KOPT-K1 (cell line): ENCODE data around the gene COL24A1.
"Not testable (repeated sequence)": the region's sequence is repeated elsewhere in the genome, so short reads cannot be mapped to it uniquely, and the experiment has no call there.

Experiments
- H3K27ac ChIP-seq: fragments of 200-600 bp; sonication (generic); 2 replicates; pipeline ENCODE4 v1.5.1; 2016; ENCODE audit warnings: antibody characterized with exemption, mild to moderate bottlenecking, low read depth, low read length; ENCODE audit not compliant: poor library complexity, severe bottlenecking
- H3K36me3 ChIP-seq: fragments of 200-600 bp; sonication (generic); 2 replicates; pipeline ENCODE4 v1.5.1; 2017; ENCODE audit warnings: antibody characterized with exemption, mild to moderate bottlenecking, low read length, moderate library complexity; ENCODE audit not compliant: insufficient read depth
- H3K9me3 ChIP-seq: fragments of 200-600 bp; sonication (generic); 2 replicates; pipeline ENCODE4 v1.5.1; 2017; ENCODE audit warnings: antibody characterized with exemption, low read length, mild to moderate bottlenecking; ENCODE audit not compliant: insufficient read depth, poor library complexity, severe bottlenecking

Gene COL24A1

DNA sequence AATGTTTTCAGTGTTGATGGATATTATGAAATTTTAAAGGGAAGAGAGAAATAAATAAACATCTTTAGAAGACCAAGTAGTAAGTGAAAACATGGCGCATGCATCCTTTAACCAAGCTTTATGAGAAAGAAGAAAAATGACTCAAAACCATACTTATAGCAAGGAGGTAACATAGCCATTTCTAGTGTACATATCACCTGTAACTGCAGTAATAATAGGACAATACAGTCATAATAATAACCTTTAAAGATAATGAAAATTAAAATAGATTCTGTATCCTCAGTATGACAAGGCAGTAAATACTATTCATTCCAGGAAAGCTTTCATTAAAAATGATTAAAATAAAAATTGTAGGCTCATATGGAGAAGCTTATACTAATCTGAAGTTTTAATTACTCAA lies 141.2 kb downstream of the COL24A1 start:
- H3K36me3 ChIP-seq = no peaks in the 10 kb centered on the region
- H3K9me3 ChIP-seq = no peaks in the 10 kb centered on the region
- H3K27ac ChIP-seq = no peak overlapping the region

DNA sequence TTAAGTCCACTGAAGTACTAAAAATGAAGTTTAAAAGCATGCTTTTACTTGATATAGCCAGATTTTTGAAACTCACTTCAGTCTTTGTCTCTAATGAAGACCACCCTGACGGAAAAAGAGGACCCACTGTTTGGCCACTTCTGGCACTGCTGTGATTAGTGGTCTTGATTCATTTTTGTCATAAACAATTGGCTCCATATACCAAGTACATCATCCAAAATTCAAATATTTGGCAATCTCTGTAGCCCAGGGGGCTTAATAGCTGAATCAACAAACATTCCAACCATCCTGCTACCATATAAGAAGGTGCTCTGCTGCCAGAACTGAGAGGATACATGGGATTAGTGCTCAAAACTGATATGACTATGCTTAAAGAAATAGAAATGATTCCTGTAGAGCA lies 156.0 kb downstream of the COL24A1 start:
- Histone ChIP-seq H3K9me3 (no peaks in the 10 kb centered on the region), H3K36me3 (no peaks in the 10 kb centered on the region), H3K27ac (no peak overlapping the region)

DNA sequence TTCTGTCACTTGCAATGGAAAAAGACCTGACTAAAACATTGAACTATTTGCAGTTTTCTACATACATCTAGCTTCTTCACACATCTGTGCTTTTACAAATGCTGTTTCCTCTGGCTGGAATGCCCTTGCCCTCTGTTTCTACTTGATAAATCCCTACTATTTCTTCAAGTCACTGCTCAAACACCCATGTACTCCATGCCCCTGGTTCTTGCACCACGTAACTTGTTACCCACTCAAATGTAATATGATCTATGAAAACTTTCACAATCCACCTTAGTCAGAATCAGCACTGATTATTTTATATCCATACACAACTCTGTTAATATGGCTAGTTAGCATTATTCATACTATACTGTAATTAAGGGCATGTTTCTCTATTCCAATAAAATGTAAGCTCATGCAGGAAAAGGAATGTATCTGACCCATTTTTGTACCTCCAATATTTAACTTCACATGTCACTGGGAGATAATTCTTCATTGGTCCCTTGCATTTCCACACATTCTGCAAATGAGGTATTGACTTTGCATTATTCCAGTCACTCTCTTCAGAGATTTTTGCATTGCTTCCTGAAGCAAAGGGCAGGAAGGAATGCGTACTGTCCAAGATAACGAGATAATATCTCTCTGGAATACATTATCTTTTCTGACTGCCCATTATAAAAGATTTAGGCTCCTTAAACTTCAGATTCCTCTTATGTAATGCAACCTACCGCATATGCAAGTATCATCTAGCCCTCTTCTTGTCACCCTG lies 158.3 kb downstream of the COL24A1 start:
- no peaks in the 10 kb centered on the region for H3K36me3 ChIP-seq
- H3K27ac ChIP-seq = no peak overlapping the region
- no peaks in the 10 kb centered on the region for H3K9me3 ChIP-seq

DNA sequence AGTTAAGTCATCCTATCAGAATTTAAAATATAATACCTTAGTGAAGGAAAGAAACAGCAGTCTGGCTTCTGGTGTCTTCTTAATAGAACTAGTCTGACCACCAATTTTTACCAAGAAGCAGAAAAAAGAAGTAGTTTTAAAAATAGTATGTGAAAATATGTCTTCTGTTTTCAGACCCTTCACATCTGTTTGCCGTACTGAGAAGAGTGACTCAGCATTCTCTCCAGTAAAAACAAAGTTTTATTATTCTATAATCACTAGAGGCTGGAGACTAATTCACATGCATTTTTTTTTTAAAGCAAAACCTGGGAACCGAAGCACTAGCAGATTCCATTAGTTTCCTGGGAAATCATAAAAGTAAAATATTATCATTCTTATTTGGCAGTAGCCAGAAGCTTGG lies 163.8 kb downstream of the COL24A1 start:
- no peaks in the 10 kb centered on the region for H3K36me3 ChIP-seq
- H3K27ac ChIP-seq = no peak overlapping the region
- H3K9me3 ChIP-seq = no peaks in the 10 kb centered on the region

DNA sequence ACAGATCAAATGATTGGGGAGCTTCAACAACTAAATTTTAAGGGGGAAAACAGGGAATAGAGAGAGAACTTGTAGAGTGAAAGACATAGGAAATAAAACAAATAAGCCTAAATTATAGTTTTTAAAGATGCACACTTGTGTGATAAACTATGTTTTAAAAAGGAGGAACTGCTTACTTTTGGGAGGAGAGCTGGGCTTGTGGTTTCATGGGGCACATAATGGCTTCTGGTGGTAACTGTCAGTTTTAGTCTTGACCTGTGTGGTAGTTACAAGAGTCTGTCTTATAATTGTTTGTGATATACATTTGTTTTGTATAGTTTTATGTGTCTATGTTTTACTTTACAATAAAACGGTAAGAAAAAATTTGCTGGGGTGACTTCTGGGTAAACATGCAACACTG lies 165.3 kb downstream of the COL24A1 start:
- H3K27ac ChIP-seq = no peak overlapping the region
- no peaks in the 10 kb centered on the region for H3K36me3 ChIP-seq
- no peaks in the 10 kb centered on the region for H3K9me3 ChIP-seq

DNA sequence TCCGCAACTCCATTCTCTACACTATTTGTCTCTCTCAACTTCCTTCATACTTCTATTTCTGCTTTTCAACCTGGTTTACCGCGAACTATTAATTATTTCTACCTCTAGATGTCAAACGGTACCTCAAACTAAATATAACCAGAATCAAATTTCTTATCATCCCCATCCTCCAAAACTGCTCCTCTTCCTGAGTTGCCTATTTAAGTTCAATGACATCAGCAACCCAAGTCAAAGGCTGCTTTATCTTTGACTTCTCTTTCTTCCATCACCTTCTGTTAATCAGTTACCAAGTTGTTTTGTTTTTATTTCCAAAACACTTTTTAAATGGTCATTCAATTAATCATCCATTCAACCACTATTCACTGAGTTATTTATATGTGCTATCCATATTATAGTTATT lies 171.9 kb downstream of the COL24A1 start:
- Histone ChIP-seq H3K9me3 (no peaks in the 10 kb centered on the region), H3K27ac (no peak overlapping the region), H3K36me3 (no peaks in the 10 kb centered on the region)

DNA sequence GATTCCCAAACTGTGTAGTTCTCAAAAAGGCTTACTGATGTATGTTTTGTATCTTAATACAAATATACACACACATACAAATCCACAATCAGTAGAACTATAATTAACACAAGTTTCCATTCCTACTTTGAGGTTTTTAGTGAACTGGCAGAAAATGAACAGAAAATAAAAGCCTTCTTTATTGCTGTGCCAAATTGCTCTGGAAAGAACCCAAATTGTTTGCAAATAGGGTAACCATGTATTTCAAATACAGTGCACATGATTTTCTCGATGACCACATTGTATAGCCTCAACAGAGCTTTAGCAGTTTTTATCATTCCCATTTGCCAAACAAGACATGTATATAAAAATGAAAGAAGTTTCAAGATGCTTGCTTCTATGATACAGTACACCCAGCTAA lies 173.3 kb downstream of the COL24A1 start:
- no peak overlapping the region for H3K27ac ChIP-seq
- no peaks in the 10 kb centered on the region for H3K9me3 ChIP-seq
- no peaks in the 10 kb centered on the region for H3K36me3 ChIP-seq

DNA sequence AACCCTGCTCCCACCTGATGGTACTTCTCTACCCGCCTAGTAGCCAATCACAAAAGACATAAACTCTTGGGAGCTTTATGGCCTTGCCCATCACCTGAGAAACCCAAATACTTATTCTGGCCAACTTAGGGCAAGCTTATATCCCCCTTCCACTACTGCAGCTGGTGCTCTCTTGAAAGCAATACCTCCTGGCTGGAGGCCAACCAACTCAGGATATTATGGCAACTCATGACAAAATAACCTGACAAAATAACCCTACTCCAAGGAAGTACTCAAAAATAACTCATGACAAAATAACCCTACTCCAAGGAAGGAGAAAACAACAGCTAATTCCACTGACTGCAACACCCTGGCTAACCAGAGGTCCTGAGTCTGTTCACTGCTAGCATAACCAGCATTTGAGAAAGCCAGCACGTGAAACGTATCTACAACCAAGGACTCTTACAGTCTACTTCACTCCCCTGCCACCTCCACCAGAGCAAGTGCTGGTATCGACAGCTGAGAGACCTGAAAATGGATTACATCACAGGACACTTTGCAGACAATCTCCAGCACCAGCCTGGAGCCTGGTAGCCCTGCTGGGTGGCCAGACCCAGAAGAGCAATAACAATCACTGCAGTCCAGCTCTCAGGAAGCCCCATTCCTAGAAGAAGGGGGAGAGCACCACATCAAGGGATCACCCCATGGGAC lies 179.9 kb downstream of the COL24A1 start:
- Histone ChIP-seq H3K9me3 (no peaks in the 10 kb centered on the region), H3K27ac (no peak overlapping the region), H3K36me3 (no peaks in the 10 kb centered on the region)

DNA sequence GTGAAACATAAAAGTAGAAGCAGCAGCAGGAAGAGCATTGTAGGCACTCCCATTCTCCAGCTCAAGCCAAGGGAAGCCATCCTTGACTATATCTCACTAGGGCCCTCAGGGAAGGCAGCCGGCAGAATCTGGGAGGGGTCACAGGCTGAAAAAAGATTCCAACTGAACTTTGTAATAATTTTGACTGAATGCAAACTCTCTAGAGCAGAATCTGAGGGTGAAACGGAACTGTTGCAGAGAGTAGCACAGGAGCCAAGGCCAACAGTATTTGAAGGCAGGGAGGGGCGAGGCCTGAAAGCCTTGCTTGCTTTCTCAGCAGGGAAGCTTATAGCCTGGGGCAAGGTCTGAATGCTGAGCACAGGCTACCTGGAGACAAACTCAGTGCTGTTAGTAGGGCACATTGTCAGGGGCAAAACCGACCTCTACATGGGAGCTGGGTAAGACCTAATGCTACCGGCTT lies 180.6 kb downstream of the COL24A1 start:
- Histone ChIP-seq H3K27ac (no peak overlapping the region), H3K9me3 (no peaks in the 10 kb centered on the region), H3K36me3 (no peaks in the 10 kb centered on the region)

DNA sequence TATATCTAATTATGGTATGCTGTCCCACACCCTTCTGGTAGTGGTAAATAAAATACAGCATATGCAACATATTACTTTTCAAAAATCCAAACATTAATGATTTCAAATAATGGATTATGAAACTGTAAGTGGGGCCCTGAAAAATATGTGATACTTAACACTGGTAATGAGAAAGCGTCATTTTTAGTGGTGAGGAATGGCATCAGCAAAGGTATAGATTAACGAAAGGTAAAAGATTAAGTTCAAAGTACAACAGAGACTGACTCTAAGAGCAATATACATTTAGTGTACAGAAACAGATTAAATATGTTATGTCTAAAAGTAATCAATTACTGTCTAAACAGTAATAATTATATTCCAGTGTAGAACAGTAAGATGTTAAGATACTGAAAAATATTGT lies 194.1 kb downstream of the COL24A1 start:
- no peak overlapping the region for H3K27ac ChIP-seq
- no peaks in the 10 kb centered on the region for H3K36me3 ChIP-seq
- no peaks in the 10 kb centered on the region for H3K9me3 ChIP-seq

DNA sequence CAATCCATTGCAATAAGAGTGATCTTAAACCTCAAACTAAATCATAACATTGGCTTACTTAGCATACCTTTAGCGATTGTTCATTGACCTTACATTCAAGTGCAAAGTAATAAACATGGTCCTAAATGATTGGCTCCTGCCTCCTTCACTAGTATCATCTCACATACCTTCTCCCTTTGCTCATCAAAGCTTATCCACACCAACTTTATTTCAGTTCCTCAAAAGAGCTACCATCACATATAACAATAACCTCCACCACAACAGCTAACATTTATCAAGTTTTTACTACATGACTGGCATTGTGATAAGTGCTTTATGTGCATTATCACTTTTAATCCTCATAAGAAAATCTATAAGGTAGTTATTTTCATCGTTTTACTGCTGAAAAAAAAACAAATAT lies 198.8 kb downstream of the COL24A1 start:
- H3K36me3 ChIP-seq = no peaks in the 10 kb centered on the region
- H3K9me3 ChIP-seq = no peaks in the 10 kb centered on the region
- H3K27ac ChIP-seq = no peak overlapping the region

DNA sequence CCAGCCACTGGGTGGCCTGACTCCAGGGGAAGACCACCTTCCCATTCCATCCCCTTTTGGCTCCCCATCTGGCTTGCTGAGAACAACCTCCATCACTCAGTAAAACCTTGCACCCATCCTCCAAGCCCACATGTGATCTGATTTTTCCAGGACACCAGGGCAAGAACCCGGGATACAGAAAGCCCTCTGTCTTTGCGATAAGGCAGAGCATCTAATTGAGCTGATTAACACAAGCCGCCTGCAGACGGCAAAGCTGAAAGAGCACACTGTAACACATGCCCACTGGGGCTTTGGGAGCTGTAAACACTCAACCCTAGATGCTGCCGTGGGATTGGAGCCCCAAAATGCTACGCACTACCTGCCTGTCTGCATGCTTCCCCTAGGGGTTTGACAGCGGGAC lies 201.4 kb downstream of the COL24A1 start:
- not testable (repeated sequence) for H3K27ac ChIP-seq, H3K36me3 ChIP-seq, H3K9me3 ChIP-seq

DNA sequence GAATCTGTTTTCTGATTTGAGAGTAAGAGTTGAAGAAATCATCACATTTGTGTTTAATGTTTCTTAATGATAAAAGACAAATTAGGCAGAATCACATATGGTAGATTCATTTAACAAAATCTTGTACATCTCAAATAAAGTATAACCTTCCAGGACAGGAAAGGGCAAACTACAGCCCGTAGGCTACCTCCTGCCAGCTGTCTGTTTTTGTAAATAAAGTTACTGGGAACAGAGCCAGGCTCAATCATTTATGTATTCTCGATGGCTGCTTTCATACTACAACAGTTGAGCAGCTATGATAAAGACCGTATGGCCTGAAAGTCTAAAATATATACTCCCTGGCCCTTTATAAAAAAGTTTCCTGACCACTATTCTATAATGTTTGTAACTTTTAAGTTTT lies 204.1 kb downstream of the COL24A1 start:
- Histone ChIP-seq H3K9me3 (no peaks in the 10 kb centered on the region), H3K27ac (no peak overlapping the region), H3K36me3 (no peaks in the 10 kb centered on the region)

DNA sequence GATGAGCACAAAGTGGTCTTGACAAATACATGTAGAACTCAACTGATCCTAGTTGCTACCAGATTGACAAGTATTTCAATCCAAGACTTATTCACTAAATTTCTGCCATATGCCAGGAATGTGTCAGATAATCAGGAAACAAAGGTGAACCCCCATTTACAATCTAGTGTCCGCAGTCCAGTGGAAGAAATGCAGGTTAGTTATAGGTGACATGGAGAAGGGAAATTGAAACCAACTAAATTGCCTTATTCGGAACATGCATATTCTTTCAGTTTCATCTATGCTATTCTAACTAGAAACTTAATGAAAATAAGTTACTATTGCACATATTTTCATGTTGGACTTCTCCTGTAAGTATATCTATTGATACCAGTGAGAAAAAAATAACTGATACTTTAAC lies 209.4 kb downstream of the COL24A1 start:
- H3K36me3 ChIP-seq = no peaks in the 10 kb centered on the region

DNA sequence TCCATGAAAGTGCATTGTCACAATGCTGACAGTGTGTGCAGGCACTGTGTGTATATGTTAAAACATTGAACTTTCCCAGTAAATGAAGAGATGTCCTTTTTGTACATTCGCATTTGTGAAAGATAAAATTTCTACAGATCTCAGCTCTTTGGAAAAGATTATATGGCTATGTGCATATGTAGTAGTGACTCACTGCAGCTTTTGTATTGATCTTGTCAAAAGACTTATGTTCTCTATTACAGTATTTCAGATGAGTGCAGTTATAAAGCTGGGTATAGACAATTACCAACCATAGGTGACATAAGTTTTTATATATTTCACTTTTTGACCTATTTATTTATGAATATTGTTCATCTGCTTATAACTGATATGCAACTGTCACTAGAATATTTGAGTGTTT lies 212.6 kb downstream of the COL24A1 start:
- H3K27ac ChIP-seq = no peak overlapping the region
- H3K36me3 ChIP-seq = no peaks in the 10 kb centered on the region
- no peaks in the 10 kb centered on the region for H3K9me3 ChIP-seq

More for the DNA sequence above, 209.4 kb downstream of the COL24A1 start:
- H3K9me3 ChIP-seq = no peaks in the 10 kb centered on the region
- H3K27ac ChIP-seq = no peak overlapping the region

DNA sequence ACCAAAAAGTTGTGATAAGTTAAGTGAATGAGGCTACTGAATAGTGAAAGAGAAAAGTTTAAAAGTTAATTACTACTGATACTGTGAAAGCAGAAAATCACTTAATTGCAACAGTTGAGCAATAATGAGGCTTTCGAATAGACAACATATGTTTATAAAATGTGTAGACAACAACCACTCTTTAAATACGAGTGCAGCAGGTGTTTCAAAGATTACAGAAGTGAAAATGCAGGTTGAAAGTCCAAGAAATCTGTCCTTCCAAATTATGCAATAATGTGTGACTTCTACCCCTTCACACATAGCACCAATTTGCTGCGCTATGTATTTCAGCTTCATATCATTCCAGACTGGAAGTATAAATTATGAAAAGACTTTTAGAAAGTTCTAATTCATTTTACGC lies 213.0 kb downstream of the COL24A1 start:
- Histone ChIP-seq H3K9me3 (no peaks in the 10 kb centered on the region), H3K36me3 (no peaks in the 10 kb centered on the region), H3K27ac (no peak overlapping the region)
